ENCODE data around the gene SLC6A6.
"Not testable (repeated sequence)": the region's sequence is repeated elsewhere in the genome, so short reads cannot be mapped to it uniquely, and the experiment has no call there.

SLC6A6 gene

DNA sequence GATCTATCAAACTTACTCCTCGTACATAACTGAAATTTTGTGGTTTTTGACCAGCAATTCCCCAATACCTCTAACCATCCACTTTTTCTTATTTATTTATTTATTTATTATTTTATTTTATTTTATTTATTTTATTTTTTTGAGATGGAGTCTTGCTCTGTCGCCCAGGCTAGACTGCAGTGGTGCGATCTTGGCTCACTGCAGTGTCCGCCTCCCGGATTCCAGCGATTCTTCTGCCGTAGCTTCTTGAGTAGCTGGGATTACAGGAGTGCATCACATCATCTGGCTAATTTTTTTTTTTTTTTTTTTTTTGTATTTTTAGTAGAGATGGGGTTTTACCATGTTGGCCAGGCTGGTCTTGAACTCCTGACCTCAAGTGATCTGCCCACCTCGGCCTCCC lies 35.3 kb downstream of the SLC6A6 start:
- DNase-seq (ENCODE audit: low read depth): not testable (repeated sequence)

- DNase-seq (ENCODE audit: low read depth): no peak
These were observed 35.9 kb downstream of the SLC6A6 start for GRCh38 chr3:14438262-14438661.

DNA sequence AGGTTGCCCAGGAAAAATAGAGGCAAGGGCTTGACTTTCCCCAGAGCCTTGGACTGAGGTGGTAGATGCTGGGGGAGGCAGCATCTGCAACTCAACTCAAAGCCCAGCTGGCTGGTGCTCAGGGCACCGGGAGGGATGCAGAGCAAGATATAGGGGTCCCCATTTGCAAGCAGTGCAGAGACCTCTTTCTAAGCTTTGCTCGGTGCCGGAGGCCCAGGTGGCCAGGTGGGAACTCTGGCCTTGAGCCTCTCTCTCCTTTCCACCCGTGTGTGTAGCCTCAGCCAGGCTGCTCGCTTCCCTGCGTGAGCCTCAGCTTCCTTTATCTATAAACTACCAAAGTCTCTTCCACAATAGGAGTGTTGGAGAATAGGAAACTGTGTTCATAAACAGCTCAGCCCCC lies 36.5 kb downstream of the SLC6A6 start:
- DNase-seq (ENCODE audit: low read depth): no peak

GRCh38 chr3:14439501-14440167 lies 37.2 kb downstream of the SLC6A6 start:
- DNase-seq (ENCODE audit: low read depth): no peak

- no peak for DNase-seq (ENCODE audit: low read depth)
These were observed 37.7 kb downstream of the SLC6A6 start for GRCh38 chr3:14440168-14440518.

DNA sequence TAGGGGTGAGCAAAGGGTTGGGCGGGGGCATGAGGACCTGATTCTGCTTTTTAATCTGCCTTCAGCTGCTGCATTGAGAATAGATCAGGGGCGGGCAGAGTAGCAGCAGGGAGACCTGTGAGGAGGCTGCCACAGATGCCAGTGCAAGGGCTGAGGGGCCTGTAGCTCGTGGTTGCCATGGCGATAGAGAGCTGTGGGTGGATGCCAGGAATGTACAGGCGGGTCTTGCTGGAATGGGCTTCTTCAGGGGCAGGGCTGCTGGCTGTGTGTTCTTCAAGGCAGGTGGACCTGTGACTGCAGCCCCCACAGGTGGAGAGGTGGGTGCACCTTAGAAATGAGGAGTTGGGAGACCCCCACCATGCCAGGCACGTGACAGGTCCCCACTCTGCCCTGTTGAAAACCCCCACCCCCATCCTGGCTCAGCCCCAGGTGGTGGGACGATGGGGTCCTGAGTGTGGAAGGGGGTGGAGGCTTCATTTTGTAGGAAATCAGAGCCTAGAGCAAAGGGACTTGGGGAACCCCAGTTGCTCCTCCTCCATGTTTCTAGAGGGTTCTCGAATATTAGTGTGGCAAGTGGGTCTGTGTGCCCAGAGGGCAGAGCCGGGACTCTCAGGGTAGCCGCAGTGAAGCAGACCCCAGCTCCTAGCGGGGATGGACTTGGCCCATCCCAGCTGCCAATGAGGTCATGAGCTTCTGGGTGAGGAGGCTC lies 38.3 kb downstream of the SLC6A6 start:
- no peak for DNase-seq (ENCODE audit: low read depth)

DNA sequence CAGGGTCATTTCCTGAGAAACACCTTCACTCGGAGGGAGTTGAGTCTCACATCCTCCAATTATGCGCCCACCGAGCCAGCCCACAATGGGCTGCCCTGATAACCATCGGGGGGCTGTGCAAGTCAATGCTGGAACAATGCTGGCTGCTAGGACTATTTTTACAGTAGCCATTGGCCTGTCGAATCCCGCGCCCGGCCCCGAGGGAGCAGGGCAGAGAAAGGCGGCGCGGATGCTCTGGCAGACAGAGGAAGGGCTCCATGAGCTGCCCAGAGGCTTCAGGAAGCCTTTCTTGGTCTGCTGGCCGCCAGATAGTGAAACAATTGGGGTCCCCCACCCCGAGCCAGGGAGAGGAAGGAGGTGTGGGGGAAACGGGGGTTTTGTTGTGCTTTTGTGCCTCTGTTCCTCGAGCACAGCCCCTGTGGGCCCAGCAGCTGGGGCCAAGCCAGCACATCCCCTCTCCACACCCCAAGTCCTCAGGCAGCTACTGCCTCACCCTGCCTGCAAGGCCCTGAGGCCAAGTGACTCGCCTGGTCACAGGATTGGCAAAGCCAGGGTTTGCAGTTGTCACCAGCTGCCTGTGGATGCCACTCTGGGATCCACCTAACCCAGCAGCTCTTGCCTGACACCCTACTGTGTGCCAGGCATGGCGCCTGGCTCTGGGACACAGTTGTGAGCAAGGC lies 39.0 kb downstream of the SLC6A6 start:
- DNase-seq (ENCODE audit: low read depth): no peak

- DNase-seq (ENCODE audit: low read depth): no peak
These were observed 39.5 kb downstream of the SLC6A6 start for GRCh38 chr3:14441920-14442300.

DNA sequence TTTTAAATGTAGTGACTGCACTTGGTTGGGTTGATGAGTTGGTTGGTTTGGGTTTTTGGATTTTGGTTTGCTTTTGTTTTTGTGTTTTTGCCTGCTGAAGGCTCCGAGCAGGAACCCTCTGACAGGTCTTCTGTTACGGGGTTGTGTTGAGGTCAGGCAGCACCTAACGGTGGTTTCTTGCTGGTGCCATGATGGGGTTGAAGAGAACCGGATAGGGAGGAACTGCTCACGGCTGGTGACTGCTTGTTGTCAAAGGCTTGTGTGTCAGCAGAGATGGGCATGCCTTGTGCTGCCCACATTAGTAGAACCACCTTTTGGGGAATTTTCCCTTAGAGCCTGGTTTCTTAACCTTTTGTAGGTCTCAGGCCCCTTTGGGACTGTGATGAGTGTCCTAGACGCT lies 42.0 kb downstream of the SLC6A6 start:
- DNase-seq (ENCODE audit: low read depth): no peak

GRCh38 chr3:14445773-14446172 lies 43.4 kb downstream of the SLC6A6 start:
- DNase-seq (ENCODE audit: low read depth): no peak

- DNase-seq (ENCODE audit: low read depth): no peak
These were observed 44.7 kb downstream of the SLC6A6 start for GRCh38 chr3:14446988-14447570.

DNA sequence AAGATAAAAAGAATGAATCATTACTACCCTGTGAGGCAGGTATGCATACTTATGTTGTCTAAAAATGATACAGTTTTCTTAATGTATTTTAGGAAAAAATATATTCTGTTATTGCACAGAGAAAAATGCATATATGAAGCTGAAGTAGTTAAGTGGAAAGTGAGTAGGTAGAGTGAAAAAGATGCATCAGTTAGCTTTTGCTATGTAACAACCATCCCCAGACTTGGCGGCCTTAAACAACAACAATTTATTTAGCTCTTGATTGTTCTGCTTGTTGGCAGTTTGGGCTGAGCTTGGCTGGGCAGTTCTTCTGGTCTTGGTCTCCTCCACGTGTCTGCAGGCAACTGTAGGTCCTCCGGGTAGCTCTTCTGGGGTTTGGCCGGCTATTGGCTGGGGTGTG lies 45.7 kb downstream of the SLC6A6 start:
- DNase-seq (ENCODE audit: low read depth): no peak

DNA sequence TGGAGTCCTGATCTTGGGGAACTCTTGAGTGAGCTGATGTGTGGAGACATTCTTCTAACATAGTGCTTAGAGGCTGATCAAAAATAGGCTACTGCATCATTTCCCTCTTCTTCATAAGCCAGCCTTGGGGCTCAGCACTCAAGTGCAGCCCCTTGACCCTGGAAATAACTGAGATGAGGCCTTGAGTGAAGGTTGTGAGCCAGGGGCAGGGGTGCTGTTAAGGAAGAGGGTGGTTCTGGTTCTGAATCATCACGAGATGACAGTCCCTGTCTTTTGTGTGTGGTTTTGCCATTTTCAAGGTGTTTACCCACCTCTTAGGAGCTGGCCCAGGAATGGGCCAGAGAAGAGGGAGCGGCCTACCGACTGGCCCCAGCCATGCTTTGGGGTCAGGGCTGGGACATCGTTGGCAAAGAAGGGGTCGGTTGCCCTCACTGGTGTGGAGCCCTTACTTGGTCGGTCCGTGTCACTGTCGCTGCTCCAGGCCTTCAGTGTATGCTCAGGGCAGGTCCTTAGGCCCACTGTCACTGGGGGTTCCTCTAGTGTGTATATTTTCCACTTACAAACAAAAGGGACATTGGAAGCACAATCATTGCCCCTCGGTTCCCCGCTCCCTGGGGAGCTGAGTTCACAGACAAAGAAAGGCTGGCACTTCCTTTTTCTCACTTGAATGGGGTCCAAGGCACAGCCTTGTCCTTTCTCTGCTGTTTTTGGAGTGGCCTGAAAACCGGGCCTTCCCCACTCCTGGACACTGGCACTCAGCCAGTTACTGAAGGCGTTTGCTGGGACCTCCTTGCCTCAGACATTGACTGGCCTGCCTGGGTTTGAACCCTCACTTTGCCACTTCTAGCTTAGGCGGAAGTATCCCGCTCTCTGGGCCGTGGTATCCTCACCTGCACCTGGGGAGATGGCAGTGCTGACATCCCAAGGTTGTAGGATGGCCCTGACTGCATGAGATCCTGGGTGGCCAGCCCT lies 46.6 kb downstream of the SLC6A6 start:
- DNase-seq (ENCODE audit: low read depth): no peak

GRCh38 chr3:14450506-14450905 lies 48.1 kb downstream of the SLC6A6 start:
- no peak for DNase-seq (ENCODE audit: low read depth)

DNA sequence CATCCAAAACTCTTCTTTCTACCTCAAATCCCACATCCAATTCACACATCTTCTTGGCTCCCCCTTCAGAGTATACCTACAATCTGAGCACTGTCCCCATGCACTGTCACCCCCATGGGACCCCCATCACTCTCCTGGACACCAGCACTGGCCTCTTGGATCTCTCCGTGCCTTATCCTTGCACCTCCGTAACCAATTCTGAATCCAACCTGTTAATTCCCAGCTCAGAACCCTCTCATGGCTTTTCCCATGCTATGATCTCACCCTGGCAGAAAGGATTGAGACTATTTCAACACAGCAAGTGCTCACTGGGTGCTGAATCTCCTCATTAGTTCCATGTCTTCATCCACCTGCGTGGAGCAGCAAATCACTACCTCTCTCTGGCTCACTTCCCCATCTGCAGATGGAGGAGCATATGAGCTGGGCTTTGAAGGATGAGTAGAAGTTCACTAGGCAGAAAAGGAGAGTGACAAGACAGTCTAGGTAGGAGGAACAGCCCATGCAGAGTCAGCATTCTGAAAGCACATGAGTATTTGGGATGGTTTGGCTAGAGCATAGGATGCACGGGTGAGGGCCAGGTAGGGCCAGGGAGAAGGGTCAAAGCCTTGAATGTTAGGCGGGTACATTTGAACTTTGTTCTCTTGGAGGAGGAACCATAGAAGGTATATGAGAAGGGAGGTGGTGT lies 48.7 kb downstream of the SLC6A6 start:
- DNase-seq (ENCODE audit: low read depth): no peak

GRCh38 chr3:14451844-14452739 lies 49.7 kb downstream of the SLC6A6 start:
- DNase-seq (ENCODE audit: low read depth): no peak

- DNase-seq (ENCODE audit: low read depth): no peak
These were observed 50.6 kb downstream of the SLC6A6 start for GRCh38 chr3:14452740-14453710.

DNA sequence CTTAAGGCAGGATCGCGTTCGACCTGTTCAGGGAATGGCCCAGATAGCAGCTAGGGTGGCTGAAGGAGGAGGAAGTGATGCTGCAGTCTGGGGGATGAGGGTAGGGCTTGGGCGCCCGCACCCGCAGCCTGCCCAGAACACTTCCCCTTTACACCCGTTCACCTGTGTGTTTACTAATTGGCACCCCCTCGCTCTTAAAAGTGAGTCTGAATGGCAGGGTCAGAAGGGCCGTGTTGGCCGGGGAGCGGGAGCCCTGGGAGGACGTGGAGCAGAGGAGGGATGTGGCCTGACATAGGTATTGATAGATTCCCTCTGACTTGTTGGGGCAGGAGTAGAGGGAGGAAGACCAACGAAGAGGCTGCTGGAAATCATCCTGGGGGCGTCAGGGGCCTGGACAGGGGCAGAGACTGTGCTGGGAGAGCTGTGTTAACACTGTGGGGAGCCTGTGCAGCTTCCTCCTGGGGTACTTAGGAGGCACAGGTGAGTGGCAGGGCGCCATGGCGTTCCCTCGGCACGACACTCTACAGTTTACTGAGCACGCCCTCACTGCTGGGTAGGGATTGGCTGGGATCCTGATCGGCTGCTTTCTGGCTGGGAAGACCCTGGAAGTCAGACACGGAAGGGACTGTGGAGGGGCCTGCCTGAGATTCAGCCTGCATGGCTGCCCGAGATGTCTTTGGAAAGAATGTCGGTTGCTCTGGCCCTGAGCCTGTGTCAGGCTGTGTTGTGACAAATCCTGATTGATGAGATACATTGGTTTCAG lies 51.7 kb downstream of the SLC6A6 start:
- DNase-seq (ENCODE audit: low read depth): no peak

Data from activated T-cell treated with anti-CD3 and anti-CD28 coated beads for 48 hours (primary cell).